H7 (cell line): ENCODE results near the gene TASOR2. TPM values are rescaled to one million over a fixed set of nuclear protein-coding genes. Genes with fewer than 3 reads are reported as not detected.

Source experiments
- DNase-seq: peaks from one replicate; pipeline ENCODE4 v3.0.0; 2012
- H3K27me3 ChIP-seq: 2 replicates; pipeline ENCODE4 v1.6.0; 2011; ENCODE audit warnings: mild to moderate bottlenecking, low read length; ENCODE audit not compliant: control insufficient read depth, insufficient read depth
- H3K36me3 ChIP-seq: replicated peaks from 2 replicates; pipeline ENCODE4 v1.5.1; 2011; ENCODE audit warnings: low read length; ENCODE audit not compliant: control insufficient read depth, insufficient read depth
- H3K4me3 ChIP-seq: 2 replicates; pipeline ENCODE4 v1.5.1; 2011; ENCODE audit warnings: low read depth, mild to moderate bottlenecking, control low read depth, low read length, moderate library complexity; ENCODE audit not compliant: insufficient read depth
- total RNA-seq: library from RNA; depleted of rRNA; stranded (reverse); fragments of >200 nt; shearing (Covaris generic); gene quantifications from 2 replicates; pipeline ENCODE4 v1.2.3, GENCODE V29; 2014; rRNA removed

Gene TASOR2
- 44.5 and 56.8 TPM in 2 replicates for total RNA-seq

GRCh38 chr10:5684318-5684970 lies at the start of gene TASOR2:
TSS of gene TASOR2 (plus strand) at chr10:5684838. CDS start at chr10:5720643, 35,805 bp downstream.
- Histone ChIP-seq H3K27me3 (peaks cover 7% of the 10 kb centered on the region), H3K36me3 (no peaks in the 10 kb centered on the region), H3K4me3 (peak within 1 kb of the TSS; percentile 92)
- DNase-seq = peak; percentile 94

GRCh38 chr10:5634918-5635317 lies 49.7 kb upstream of the TASOR2 start:
- DNase-seq = no peak
- Histone ChIP-seq H3K27me3 (no peaks in the 10 kb centered on the region), H3K4me3 (no peak overlapping the region), H3K36me3 (peaks cover 1% of the 10 kb centered on the region; the same call in 1 of the 2 replicates)

- Histone ChIP-seq H3K27me3 (no peaks in the 10 kb centered on the region), H3K36me3 (peaks cover 11% of the 10 kb centered on the region), H3K4me3 (no peak overlapping the region)
- DNase-seq = no peak
Observed at GRCh38 chr10:5638494-5638893, 46.1 kb upstream of the TASOR2 start.

GRCh38 chr10:5639066-5639465 lies 45.6 kb upstream of the TASOR2 start:
- Histone ChIP-seq H3K27me3 (no peaks in the 10 kb centered on the region), H3K36me3 (peaks cover 13% of the 10 kb centered on the region), H3K4me3 (no peak overlapping the region)
- DNase-seq = no peak

GRCh38 chr10:5640036-5640435 lies 44.6 kb upstream of the TASOR2 start:
- Histone ChIP-seq H3K36me3 (peaks cover 13% of the 10 kb centered on the region), H3K27me3 (no peaks in the 10 kb centered on the region), H3K4me3 (no peak overlapping the region)
- DNase-seq = no peak

GRCh38 chr10:5640501-5640900 lies 44.1 kb upstream of the TASOR2 start:
- Histone ChIP-seq H3K4me3 (no peak overlapping the region), H3K36me3 (peaks cover 13% of the 10 kb centered on the region), H3K27me3 (no peaks in the 10 kb centered on the region)
- no peak for DNase-seq

- no peaks in the 10 kb centered on the region for H3K27me3 ChIP-seq
- no peak overlapping the region for H3K4me3 ChIP-seq
- DNase-seq = no peak
- H3K36me3 ChIP-seq = peaks cover 13% of the 10 kb centered on the region
Observed at GRCh38 chr10:5641501-5641900, 43.1 kb upstream of the TASOR2 start.

- Histone ChIP-seq H3K27me3 (no peaks in the 10 kb centered on the region), H3K36me3 (peaks cover 14% of the 10 kb centered on the region), H3K4me3 (no peak overlapping the region)
- DNase-seq = no peak
Observed at GRCh38 chr10:5643346-5644067, 41.1 kb upstream of the TASOR2 start.

- no peak for DNase-seq
- no peak overlapping the region for H3K4me3 ChIP-seq
Observed at GRCh38 chr10:5644930-5645329, 39.7 kb upstream of the TASOR2 start.

GRCh38 chr10:5645375-5645774 lies 39.3 kb upstream of the TASOR2 start:
- no peaks in the 10 kb centered on the region for H3K27me3 ChIP-seq
- peaks cover 10% of the 10 kb centered on the region for H3K36me3 ChIP-seq
- no peak overlapping the region for H3K4me3 ChIP-seq
- peak; percentile 35 for DNase-seq

More at GRCh38 chr10:5644930-5645329, 39.7 kb upstream of the TASOR2 start:
- H3K27me3 ChIP-seq = no peaks in the 10 kb centered on the region
- H3K36me3 ChIP-seq = peaks cover 14% of the 10 kb centered on the region

- H3K27me3 ChIP-seq = no peaks in the 10 kb centered on the region
- no peak overlapping the region for H3K4me3 ChIP-seq
- H3K36me3 ChIP-seq = peaks cover 10% of the 10 kb centered on the region
- DNase-seq = peak; percentile 38
Observed at GRCh38 chr10:5645944-5646617, 38.6 kb upstream of the TASOR2 start.

- no peak for DNase-seq
- peaks cover 9% of the 10 kb centered on the region for H3K36me3 ChIP-seq
- no peaks in the 10 kb centered on the region for H3K27me3 ChIP-seq
- H3K4me3 ChIP-seq = no peak overlapping the region
Observed at GRCh38 chr10:5647507-5648240, 37.0 kb upstream of the TASOR2 start.

- Histone ChIP-seq H3K27me3 (no peaks in the 10 kb centered on the region), H3K36me3 (peaks cover 9% of the 10 kb centered on the region), H3K4me3 (no peak overlapping the region)
- DNase-seq = peak; percentile 75
Observed at GRCh38 chr10:5648494-5649457, 35.9 kb upstream of the TASOR2 start.
